ENCODE data around the gene FAM163B. TPM values are rescaled to one million over a fixed set of nuclear protein-coding genes. Genes with fewer than 3 reads are reported as not detected.

FAM163B gene
- total and polyA plus RNA-seq, 4 donors: 2.1 to 4.0 (median 3.4) TPM

- TF ChIP-seq HNF4A (conservative IDR thresholded peaks at IDR 0.05) (no peak), FOXA1 (IDR thresholded peaks at IDR 0.05) (no peak), YY1 (IDR thresholded peaks at IDR 0.05) (no peak), GABPA (IDR thresholded peaks at IDR 0.05 in 1 of 2, conservative IDR thresholded peaks at IDR 0.05 in 1 of 2) (no peak), REST (IDR thresholded peaks at IDR 0.05) (no peak), TAF1 (conservative IDR thresholded peaks at IDR 0.05) (no peak), NR2F2 (IDR thresholded peaks at IDR 0.05) (no peak), SP1 (IDR thresholded peaks at IDR 0.05) (no peak), HNF4G (IDR thresholded peaks at IDR 0.05) (no peak), RXRA (IDR thresholded peaks at IDR 0.05) (no peak), ZBTB33 (IDR thresholded peaks at IDR 0.05) (no peak), FOXA2 (IDR thresholded peaks at IDR 0.05) (no peak), EGR1 (IDR thresholded peaks at IDR 0.05; ENCODE audit: low read depth in 2 of 2) (no peak), JUND (IDR thresholded peaks at IDR 0.05) (no peak)
- Histone ChIP-seq H3K4me1 (ENCODE audit: control insufficient read depth in 4 of 4, insufficient read depth in 4 of 4, low read length in 3 of 4) (peaks cover 0 to 7% (median 3%) of the 10 kb centered on the region in 4 donors), H3K27me3 (ENCODE audit: control insufficient read depth in 4 of 4, insufficient read depth in 4 of 4, low read length in 3 of 4) (no peaks in the 10 kb centered on the region), H3K4me3 (ENCODE audit: low read depth in 1 of 3, low read length in 3 of 3) (no peak overlapping the region), H3K9ac (ENCODE audit: low read depth in 1 of 2, low read length in 2 of 2) (no peak overlapping the region), H3K9me3 (ENCODE audit: control insufficient read depth in 4 of 4, low read length in 3 of 4) (no peaks in the 10 kb centered on the region), H3K27ac (ENCODE audit: low read depth in 1 of 2, low read length in 2 of 2) (no peak overlapping the region), H3K36me3 (ENCODE audit: control insufficient read depth in 4 of 4, insufficient read depth in 3 of 4, low read depth in 1 of 4, low read length in 3 of 4) (no peaks in the 10 kb centered on the region)
- DNase-seq (ENCODE audit: low spot score): no peak
- 95% methylated on average over 14 of the region's 14 CpGs for WGBS
These were observed 42.8 kb downstream of the FAM163B start for GRCh38 chr9:133566382-133566781.

- no peaks in the 10 kb centered on the region for H3K9me3 ChIP-seq (ENCODE audit: control insufficient read depth in 4 of 4, low read length in 3 of 4)
- H3K9ac ChIP-seq (ENCODE audit: low read depth in 1 of 2, low read length in 2 of 2): no peak overlapping the region
- no peak for DNase-seq (ENCODE audit: low spot score)
- peak overlapping the region; percentile 8 to 37 for H3K27ac ChIP-seq (ENCODE audit: low read depth in 1 of 2, low read length in 2 of 2)
- no peak overlapping the region for H3K4me3 ChIP-seq (ENCODE audit: low read depth in 1 of 3, low read length in 3 of 3)
- H3K27me3 ChIP-seq (ENCODE audit: control insufficient read depth in 4 of 4, insufficient read depth in 4 of 4, low read length in 3 of 4): no peaks in the 10 kb centered on the region
- no peaks in the 10 kb centered on the region for H3K36me3 ChIP-seq (ENCODE audit: control insufficient read depth in 4 of 4, insufficient read depth in 3 of 4, low read depth in 1 of 4, low read length in 3 of 4)
- WGBS: 89% methylated on average over 11 of the region's 11 CpGs
- H3K4me1 ChIP-seq (ENCODE audit: control insufficient read depth in 4 of 4, insufficient read depth in 4 of 4, low read length in 3 of 4): peaks cover 0 to 7% (median 3%) of the 10 kb centered on the region in 4 donors
- TF ChIP-seq JUND (IDR thresholded peaks at IDR 0.05): no peak
- TF ChIP-seq TAF1 (conservative IDR thresholded peaks at IDR 0.05): no peak
- TF ChIP-seq ZBTB33 (IDR thresholded peaks at IDR 0.05): no peak
- TF ChIP-seq EGR1 (IDR thresholded peaks at IDR 0.05; ENCODE audit: low read depth in 2 of 2): no peak
- no peak for TF ChIP-seq NR2F2 (IDR thresholded peaks at IDR 0.05)
- TF ChIP-seq YY1 (IDR thresholded peaks at IDR 0.05): no peak
- no peak for TF ChIP-seq GABPA (IDR thresholded peaks at IDR 0.05 in 1 of 2, conservative IDR thresholded peaks at IDR 0.05 in 1 of 2)
- TF ChIP-seq HNF4G (IDR thresholded peaks at IDR 0.05): no peak
- TF ChIP-seq RXRA (IDR thresholded peaks at IDR 0.05): no peak
- TF ChIP-seq FOXA2 (IDR thresholded peaks at IDR 0.05): no peak
- no peak for TF ChIP-seq FOXA1 (IDR thresholded peaks at IDR 0.05)
- TF ChIP-seq HNF4A (conservative IDR thresholded peaks at IDR 0.05): no peak
- TF ChIP-seq ATF3 (IDR thresholded peaks at IDR 0.05): no peak
- TF ChIP-seq RAD21 (IDR thresholded peaks at IDR 0.05): no peak
- TF ChIP-seq CTCF (IDR thresholded peaks at IDR 0.05; ENCODE audit: low read depth, low read length, missing input control): no peak
- no peak for TF ChIP-seq REST (IDR thresholded peaks at IDR 0.05)
These were observed 44.6 kb downstream of the FAM163B start for GRCh38 chr9:133564451-133565116.

Measured in liver (tissue), 9 donors.